ENCODE measurements around the gene TBRG1.
A peak's percentile ranks its signal among the peaks of the same experiment; 100 is the strongest.
"Not testable (repeated sequence)": the region's sequence is repeated elsewhere in the genome, so short reads cannot be mapped to it uniquely, and the experiment has no call there.

The TBRG1 gene

DNA sequence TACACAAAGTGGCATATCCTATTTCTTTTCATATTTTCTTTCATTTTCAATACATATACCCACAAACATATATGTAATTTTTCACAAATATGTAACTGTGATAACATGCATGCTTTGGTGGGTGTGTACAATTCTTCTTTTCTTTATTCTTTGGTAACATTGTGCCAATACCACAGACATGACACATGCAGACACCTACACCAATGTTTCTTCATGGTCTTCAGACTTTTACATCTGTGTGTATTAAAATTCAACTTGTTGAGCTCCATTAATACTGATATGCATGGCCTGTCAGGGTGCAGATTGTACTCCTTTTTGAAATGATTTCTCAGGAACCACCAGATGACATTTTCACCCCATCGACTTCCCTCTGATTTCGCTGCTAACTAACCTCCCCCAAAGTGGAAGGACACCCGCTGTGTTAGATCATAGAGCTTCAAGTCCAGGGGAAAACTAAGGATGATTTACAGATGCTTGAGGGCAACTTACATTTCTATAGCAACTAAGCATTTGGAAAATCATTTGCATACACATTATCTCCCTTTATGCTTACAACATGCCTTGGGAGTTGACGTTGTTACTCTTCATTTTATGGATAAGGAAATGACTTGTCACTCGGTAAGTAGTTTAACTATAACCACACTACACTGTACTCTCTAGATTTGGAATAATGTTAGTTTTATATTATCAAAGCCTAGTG lies 21.9 kb upstream of the TBRG1 start:
- H3K4me3 ChIP-seq (ENCODE audit: low read length): no peak overlapping the region
- no peak for DNase-seq (ENCODE audit: low read depth)
- TF ChIP-seq, protein P1, sequence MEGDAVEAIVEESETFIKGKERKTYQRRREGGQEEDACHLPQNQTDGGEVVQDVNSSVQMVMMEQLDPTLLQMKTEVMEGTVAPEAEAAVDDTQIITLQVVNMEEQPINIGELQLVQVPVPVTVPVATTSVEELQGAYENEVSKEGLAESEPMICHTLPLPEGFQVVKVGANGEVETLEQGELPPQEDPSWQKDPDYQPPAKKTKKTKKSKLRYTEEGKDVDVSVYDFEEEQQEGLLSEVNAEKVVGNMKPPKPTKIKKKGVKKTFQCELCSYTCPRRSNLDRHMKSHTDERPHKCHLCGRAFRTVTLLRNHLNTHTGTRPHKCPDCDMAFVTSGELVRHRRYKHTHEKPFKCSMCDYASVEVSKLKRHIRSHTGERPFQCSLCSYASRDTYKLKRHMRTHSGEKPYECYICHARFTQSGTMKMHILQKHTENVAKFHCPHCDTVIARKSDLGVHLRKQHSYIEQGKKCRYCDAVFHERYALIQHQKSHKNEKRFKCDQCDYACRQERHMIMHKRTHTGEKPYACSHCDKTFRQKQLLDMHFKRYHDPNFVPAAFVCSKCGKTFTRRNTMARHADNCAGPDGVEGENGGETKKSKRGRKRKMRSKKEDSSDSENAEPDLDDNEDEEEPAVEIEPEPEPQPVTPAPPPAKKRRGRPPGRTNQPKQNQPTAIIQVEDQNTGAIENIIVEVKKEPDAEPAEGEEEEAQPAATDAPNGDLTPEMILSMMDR (conservative IDR thresholded peaks at IDR 0.05; ENCODE audit: low read length): no peak

DNA sequence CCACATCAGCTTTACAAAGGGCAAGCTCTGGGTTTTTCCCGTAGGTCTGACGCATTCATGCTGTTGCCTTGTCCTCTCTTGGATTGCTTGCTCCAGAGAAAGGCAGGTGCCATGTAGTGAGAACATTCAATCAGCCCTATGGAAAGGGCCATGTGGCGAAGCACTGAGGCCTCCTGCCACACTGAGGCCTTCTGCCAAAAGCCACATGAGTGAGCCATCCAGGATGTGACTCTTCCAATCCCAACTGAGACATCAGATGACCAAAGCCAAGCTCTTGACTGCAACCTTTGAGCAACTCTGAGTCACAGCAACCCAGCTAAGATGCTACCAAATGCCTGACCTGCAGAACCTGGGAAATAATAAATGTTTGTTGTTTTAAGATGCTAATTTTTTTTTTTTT lies 20.5 kb upstream of the TBRG1 start:
- TF ChIP-seq, protein P1 (conservative IDR thresholded peaks at IDR 0.05; ENCODE audit: low read length): no peak
- peak; percentile 32 for DNase-seq (ENCODE audit: low read depth)
- H3K4me3 ChIP-seq (ENCODE audit: low read length): no peak overlapping the region

DNA sequence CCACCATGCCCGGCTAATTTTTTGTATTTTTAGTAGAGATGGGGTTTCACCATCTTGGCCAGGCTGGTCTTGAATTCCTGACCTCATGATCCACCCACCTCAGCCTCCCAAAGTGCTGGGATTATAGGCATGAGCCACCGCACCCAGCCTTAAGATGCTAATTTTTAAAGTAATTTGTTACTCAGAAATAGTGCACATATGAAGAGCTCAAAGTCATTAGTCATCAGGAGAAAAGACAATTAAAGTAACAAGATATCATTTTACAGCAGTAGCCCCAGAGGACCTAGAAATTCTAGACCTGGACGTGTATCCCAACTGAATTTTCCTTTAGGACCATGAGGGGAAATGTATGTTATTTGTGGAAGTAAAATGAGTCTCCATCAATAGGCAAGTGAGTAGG lies 19.9 kb upstream of the TBRG1 start:
- DNase-seq (ENCODE audit: low read depth); H3K4me3 ChIP-seq (ENCODE audit: low read length): not testable (repeated sequence)

DNA sequence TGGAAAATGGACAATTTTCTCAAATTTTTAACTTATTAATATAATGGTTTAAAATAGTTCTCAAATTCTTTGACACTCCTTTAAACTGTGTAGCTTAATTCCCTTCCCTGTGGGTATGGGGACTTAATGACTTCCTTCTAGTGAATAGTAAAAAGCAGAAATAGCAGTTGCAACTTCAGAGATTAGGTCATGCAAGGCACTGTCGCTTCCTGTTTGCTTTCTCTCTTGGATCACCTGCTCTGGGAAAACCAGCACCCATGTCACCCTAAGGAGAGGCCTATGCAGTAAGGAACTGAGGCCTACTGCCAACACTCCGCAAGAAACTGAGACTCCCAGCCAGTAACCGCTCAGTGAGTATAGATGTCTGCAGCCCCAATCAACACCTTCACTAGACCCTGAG lies 16.9 kb upstream of the TBRG1 start:
- DNase-seq (ENCODE audit: low read depth): no peak
- no peak overlapping the region for H3K4me3 ChIP-seq (ENCODE audit: low read length)
- TF ChIP-seq, protein P1 (conservative IDR thresholded peaks at IDR 0.05; ENCODE audit: low read length): no peak

DNA sequence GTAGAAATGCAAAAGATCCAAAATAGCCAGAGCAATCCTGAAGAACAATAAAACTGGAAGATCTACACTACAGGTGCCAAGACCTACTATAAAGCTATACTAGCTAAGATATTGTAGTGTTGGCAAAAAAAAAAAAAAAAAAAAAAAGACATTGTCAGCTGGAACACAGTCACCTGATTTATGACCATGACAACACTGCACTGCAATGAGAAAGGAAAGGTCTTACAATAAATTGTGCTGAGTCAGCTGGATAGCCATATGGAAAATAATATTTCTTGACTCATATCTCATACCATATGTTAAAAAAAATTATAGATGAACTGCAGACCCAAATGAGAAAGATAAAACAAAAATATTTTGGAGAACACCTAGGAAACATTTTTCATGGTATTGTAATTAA lies 14.5 kb upstream of the TBRG1 start:
- no peak overlapping the region for H3K4me3 ChIP-seq (ENCODE audit: low read length)
- DNase-seq (ENCODE audit: low read depth): no peak
- TF ChIP-seq, protein P1 (conservative IDR thresholded peaks at IDR 0.05; ENCODE audit: low read length): no peak

DNA sequence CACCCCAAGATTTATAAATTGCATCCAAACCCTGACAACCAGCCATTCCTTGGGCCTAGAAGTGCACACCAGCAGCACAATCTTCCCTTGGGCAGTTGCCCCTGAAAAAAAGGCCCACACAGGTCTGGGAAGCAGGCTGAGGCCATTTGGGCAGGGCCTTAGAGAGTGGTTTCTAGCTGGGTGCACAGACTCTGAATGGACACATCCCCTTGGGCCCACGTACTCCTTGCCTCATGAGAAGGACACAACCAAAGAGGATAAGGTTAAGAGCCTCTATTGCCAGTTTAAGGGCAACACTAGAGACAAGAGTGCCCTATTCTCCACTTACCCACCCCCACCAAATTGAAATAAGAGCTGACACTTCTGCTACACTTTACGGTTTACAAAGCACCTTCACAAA lies 12.4 kb upstream of the TBRG1 start:
- H3K4me3 ChIP-seq (ENCODE audit: low read length): no peak overlapping the region
- TF ChIP-seq, protein P1 (conservative IDR thresholded peaks at IDR 0.05; ENCODE audit: low read length): no peak
- no peak for DNase-seq (ENCODE audit: low read depth)

DNA sequence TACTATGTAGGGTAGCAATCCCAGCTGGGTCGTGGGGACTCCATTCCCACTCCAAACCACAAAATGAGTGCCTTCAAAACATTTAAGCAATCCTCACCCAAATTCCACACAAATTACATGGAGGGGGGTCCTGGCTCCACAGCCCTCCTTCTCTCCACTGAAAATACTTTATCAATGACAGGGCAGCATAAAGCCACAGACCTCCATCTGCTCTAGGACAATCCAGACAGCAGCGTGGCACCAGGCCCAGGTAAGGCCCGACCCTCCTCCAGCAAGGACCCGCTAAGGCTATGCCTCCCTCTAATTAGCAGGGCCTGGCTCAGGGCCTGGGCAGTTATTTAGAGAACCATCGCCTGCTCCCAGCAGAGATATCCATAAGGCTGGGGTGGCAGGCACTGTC lies 11.6 kb upstream of the TBRG1 start, which contains the start of gene PANX3:
TSS of gene PANX3 (plus strand) at position 365 of the 400 bp plus-strand sequence. CDS start 129 bp downstream, outside the sequence.
- TF ChIP-seq, protein P1 (conservative IDR thresholded peaks at IDR 0.05; ENCODE audit: low read length): no peak
- H3K4me3 ChIP-seq (ENCODE audit: low read length): no peak within 1 kb of the TSS
- DNase-seq (ENCODE audit: low read depth): peak; percentile 32

Data from AG10803 (cell line).